ENCODE data around the gene POC1A. TPM values are rescaled to one million over a fixed set of nuclear protein-coding genes. Genes with fewer than 3 reads are reported as not detected.

The POC1A gene
- total RNA-seq, 4 donors from 2014 or later = 1.1 to 4.8 (median 4.7) TPM; not detected in 1

GRCh38 chr3:52049503-52049902 lies 104.7 kb downstream of the POC1A start:
- intact Hi-C loops (cut with DNase I; ENCODE audit: low total_unique reads) = no loop called here
- Histone ChIP-seq H3K9me3 (no peaks in the 10 kb centered on the region), H3K36me3 (no peaks in the 10 kb centered on the region), H3K4me3 (no peak overlapping the region), H3K27me3 (no peaks in the 10 kb centered on the region), H3K4me1 (peaks cover 0 to 33% of the 10 kb centered on the region in 2 donors), H3K27ac (no peak overlapping the region)
- DNase-seq = no peak
- TF ChIP-seq POLR2A (IDR thresholded peaks at IDR 0.05) = no peak
- no peak for TF ChIP-seq CTCF (IDR thresholded peaks at IDR 0.05)

GRCh38 chr3:52047295-52047960 lies 106.8 kb downstream of the POC1A start:
- intact Hi-C loops (cut with DNase I; ENCODE audit: low total_unique reads) = no loop called here
- Histone ChIP-seq H3K4me3 (no peak overlapping the region), H3K27me3 (no peaks in the 10 kb centered on the region), H3K36me3 (no peaks in the 10 kb centered on the region), H3K4me1 (peaks cover 0 to 12% of the 10 kb centered on the region in 2 donors), H3K27ac (peak overlapping the region; percentile 33 to 38), H3K9me3 (no peaks in the 10 kb centered on the region)
- no peak for TF ChIP-seq CTCF (IDR thresholded peaks at IDR 0.05)
- no peak for TF ChIP-seq POLR2A (IDR thresholded peaks at IDR 0.05)
- no peak for DNase-seq

GRCh38 chr3:52046902-52047239 lies 107.4 kb downstream of the POC1A start:
- H3K27ac ChIP-seq = peak overlapping the region; percentile 33 to 38
- H3K4me3 ChIP-seq = no peak overlapping the region
- no peaks in the 10 kb centered on the region for H3K36me3 ChIP-seq
- H3K9me3 ChIP-seq = no peaks in the 10 kb centered on the region
- H3K27me3 ChIP-seq = no peaks in the 10 kb centered on the region
- no peak for DNase-seq
- no peak for TF ChIP-seq CTCF (IDR thresholded peaks at IDR 0.05)
- TF ChIP-seq POLR2A (IDR thresholded peaks at IDR 0.05) = no peak
- intact Hi-C loops (cut with DNase I; ENCODE audit: low total_unique reads) = no loop called here
- H3K4me1 ChIP-seq = peaks cover 0 to 6% of the 10 kb centered on the region in 2 donors

GRCh38 chr3:52046186-52046901 lies 107.9 kb downstream of the POC1A start:
- DNase-seq = peak; percentile 36 to 55
- Histone ChIP-seq H3K4me1 (peaks cover 0 to 1% of the 10 kb centered on the region in 2 donors), H3K4me3 (no peak overlapping the region), H3K27ac (peak overlapping the region; percentile 33 to 38), H3K27me3 (no peaks in the 10 kb centered on the region), H3K9me3 (no peaks in the 10 kb centered on the region), H3K36me3 (no peaks in the 10 kb centered on the region)
- TF ChIP-seq POLR2A (IDR thresholded peaks at IDR 0.05) = no peak
- TF ChIP-seq CTCF (IDR thresholded peaks at IDR 0.05) = no peak
- intact Hi-C loops (cut with DNase I; ENCODE audit: low total_unique reads) = no loop called here

GRCh38 chr3:52044869-52045619 lies 109.2 kb downstream of the POC1A start:
- TF ChIP-seq CTCF (IDR thresholded peaks at IDR 0.05) = no peak
- TF ChIP-seq POLR2A (IDR thresholded peaks at IDR 0.05) = no peak
- no peak for DNase-seq
- Histone ChIP-seq H3K27ac (no peak overlapping the region), H3K9me3 (no peaks in the 10 kb centered on the region), H3K4me3 (no peak overlapping the region), H3K4me1 (no peaks in the 10 kb centered on the region), H3K27me3 (no peaks in the 10 kb centered on the region), H3K36me3 (no peaks in the 10 kb centered on the region)
- intact Hi-C loops (cut with DNase I; ENCODE audit: low total_unique reads) = no loop called here

Data from uterus (tissue), 4 donors.